Endothelial cell of umbilical vein (primary cell): ENCODE results near the gene SIGLEC7. TPM values are rescaled to one million over a fixed set of nuclear protein-coding genes. Genes with fewer than 3 reads are reported as not detected.

Experiments used
- BruUV-seq: library from RNA; stranded (reverse); fragments of 400-500 nt; replicated peaks from 2 replicates; lab custom pipeline; 2021; lab: Mats Ljungman, UMichigan
- CTCF ChIA-PET: fragments of 300-600, 350-600 bp; sonication (Branson Sonifier 250); formaldehyde crosslinking; loops from one replicate; lab custom pipeline; 2021; ENCODE audit warnings: antibody characterized with exemption, inconsistent platforms; lab: Charles Lee
- POLR2A ChIA-PET: fragments of 300-600, 350-600 bp; sonication (Branson Sonifier 250); formaldehyde crosslinking; loops from one replicate; lab custom pipeline; 2021; ENCODE audit warnings: antibody characterized with exemption, inconsistent platforms; lab: Charles Lee
- DNase-seq: peaks from one replicate; pipeline ENCODE4 v3.0.0-alpha.2; 2011; ENCODE audit warnings: low read depth, low spot score
- FAIRE-seq: peaks from 2 replicates; lab custom pipeline; 2011; peaks lifted over from hg19 to GRCh38; lab: Jason Lieb, UNC
- H2AFZ ChIP-seq: 2 replicates; pipeline ENCODE4 v1.6.0; 2012; ENCODE audit warnings: low read depth, low read length, control low read depth, inconsistent platforms
- H3K27ac ChIP-seq: 2 replicates; pipeline ENCODE4 v1.5.1; 2011; ENCODE audit warnings: low read depth, mild to moderate bottlenecking, control low read depth, low read length, moderate library complexity; ENCODE audit not compliant: insufficient read depth
- H3K27me3 ChIP-seq, 2 experiments: 2 replicates each; pipeline versions ENCODE4 v1.6.0 to v1.6.1; 2011; ENCODE audit warnings: low read length in 2 of 2, mixed read lengths in 1 of 2; ENCODE audit not compliant: control insufficient read depth in 2 of 2, insufficient read depth in 2 of 2
- H3K36me3 ChIP-seq, 2 experiments: 2 replicates in 1 of 2; 3 replicates in 1 of 2; pipeline ENCODE4 v1.5.1; 2011; ENCODE audit warnings: low read length in 2 of 2, mild to moderate bottlenecking in 1 of 2, moderate library complexity in 1 of 2; ENCODE audit not compliant: control insufficient read depth in 2 of 2, insufficient read depth in 2 of 2; ENCODE audit errors: extremely low read depth in 1 of 2
- H3K4me1 ChIP-seq: 3 replicates; pipeline ENCODE4 v1.5.1; 2011; ENCODE audit warnings: mild to moderate bottlenecking, low read length; ENCODE audit not compliant: control insufficient read depth, insufficient read depth; ENCODE audit errors: extremely low read depth
- H3K4me2 ChIP-seq: 2 replicates; pipeline ENCODE4 v1.6.1; 2011; ENCODE audit warnings: low read length, control low read depth, mixed read lengths; ENCODE audit not compliant: insufficient read depth
- H3K4me3 ChIP-seq, 3 experiments: fragments of 200-600 bp in 1 of 3; sonication (generic), shearing (Covaris generic) in 1 of 3; replicated peaks in 1 of 3; 2 replicates each; pipeline ENCODE4 v1.5.1; 2011 to 2016; ENCODE audit warnings: control low read depth in 3 of 3, low read length in 3 of 3, mild to moderate bottlenecking in 2 of 3, inconsistent platforms in 1 of 3, low read depth in 1 of 3, moderate library complexity in 1 of 3; ENCODE audit not compliant: insufficient read depth in 1 of 3
- H3K79me2 ChIP-seq: 2 replicates; pipeline ENCODE4 v1.6.0; 2012; ENCODE audit warnings: low read length, inconsistent platforms; ENCODE audit not compliant: control insufficient read depth, insufficient read depth
- H3K9ac ChIP-seq: replicated peaks from 2 replicates; pipeline ENCODE3; 2011; ENCODE audit warnings: low read length, control low read depth; ENCODE audit not compliant: insufficient read depth; ENCODE audit errors: extremely low read depth
- H3K9me1 ChIP-seq: replicated peaks from 3 replicates; pipeline ENCODE4 v1.6.0; 2011; ENCODE audit warnings: mild to moderate bottlenecking, low read length; ENCODE audit not compliant: control insufficient read depth, insufficient read depth; ENCODE audit errors: extremely low read depth
- H3K9me3 ChIP-seq: replicated peaks from 2 replicates; pipeline ENCODE4 v1.5.1; 2012; ENCODE audit warnings: low read length, inconsistent platforms; ENCODE audit not compliant: control insufficient read depth, insufficient read depth
- H4K20me1 ChIP-seq: replicated peaks from 2 replicates; pipeline ENCODE3; 2011; ENCODE audit warnings: mild to moderate bottlenecking, low read length; ENCODE audit not compliant: control insufficient read depth, insufficient read depth; ENCODE audit errors: extremely low read depth
- CTCF ChIP-seq, 2 donors: IDR thresholded peaks; 1 replicate in 1 of 2; 2 replicates in 1 of 2; pipeline ENCODE4 v1.5.1; 2011; ENCODE audit warnings: low read length in 2 of 2, mild to moderate bottlenecking in 2 of 2, moderate library complexity in 2 of 2, control low read depth in 1 of 2, inconsistent platforms in 1 of 2, low read depth in 1 of 2; ENCODE audit not compliant: insufficient read depth in 1 of 2; ENCODE audit errors: extremely low read depth in 1 of 2
- EZH2 ChIP-seq: IDR thresholded peaks from 2 replicates; pipeline ENCODE4 v1.6.1; 2012; ENCODE audit warnings: borderline replicate concordance, low read depth, mild to moderate bottlenecking, moderate library complexity, low read length, inconsistent platforms; ENCODE audit not compliant: severe bottlenecking
- FOS ChIP-seq: IDR thresholded peaks from 2 replicates; pipeline ENCODE4 v1.6.1; 2011; ENCODE audit warnings: mild to moderate bottlenecking, low read length, moderate library complexity, borderline replicate concordance; ENCODE audit not compliant: insufficient read depth
- GATA2 ChIP-seq: IDR thresholded peaks from 2 replicates; pipeline ENCODE4 v1.7.0; 2011; ENCODE audit warnings: low read depth, mild to moderate bottlenecking, moderate library complexity, mixed read lengths, low read length; ENCODE audit not compliant: insufficient read length, insufficient read depth
- JUN ChIP-seq: IDR thresholded peaks from 2 replicates; pipeline ENCODE4 v1.6.1; 2011; ENCODE audit warnings: borderline replicate concordance, low read depth; ENCODE audit not compliant: insufficient read length, insufficient read depth
- MAX ChIP-seq: IDR thresholded peaks from 2 replicates; pipeline ENCODE4 v1.6.1; 2011; ENCODE audit not compliant: insufficient read depth, insufficient read length
- MYC ChIP-seq: IDR thresholded peaks from one replicate; pipeline ENCODE4 v1.6.1; 2011; ENCODE audit warnings: mild to moderate bottlenecking, low read depth, low read length
- POLR2A ChIP-seq: IDR thresholded peaks from 2 replicates; pipeline ENCODE4 v1.6.1; 2012; ENCODE audit warnings: low read depth, mild to moderate bottlenecking, control low read depth, low read length
- POLR2AphosphoS5 ChIP-seq: IDR thresholded peaks from 2 replicates; pipeline ENCODE4 v1.6.1; 2012; ENCODE audit warnings: low read depth, mild to moderate bottlenecking, control low read depth, low read length, moderate library complexity; ENCODE audit not compliant: insufficient read depth
- dilution Hi-C: fragments of 300-500 bp; cut with MboI; formaldehyde crosslinking; loops from one replicate; pipeline ENCODE4 v1.15.0; 2019; ENCODE audit warnings: low sequenced_read_pairs; ENCODE audit not compliant: extremely low pct_ligation_motif_present
- intact Hi-C: fragments of 100-400 bp; cut with micrococcal nuclease; formaldehyde crosslinking; loops from one replicate; pipeline ENCODE4 v1.10.0; 2022
- polyA plus RNA-seq, 4 experiments: library from polyadenylated mRNA; depleted of rRNA in 3 of 4; stranded (reverse) in 3 of 4; unstranded in 1 of 4; fragments of >200 nt; gene quantifications; 2 replicates each; pipeline versions ENCODE4 v1.2.1 to v1.2.3, GENCODE V29; 2011 to 2012; ENCODE audit warnings: missing spikeins in 1 of 4
- total RNA-seq: library from RNA; stranded (reverse); gene quantifications from 2 replicates; pipeline ENCODE4 v1.2.3, GENCODE V29; 2021

Gene SIGLEC7
- total and polyA plus RNA-seq, 2 donors (not counting 3 experiments of a cell fraction or from before 2014, with no cell fraction given), result not detected

- FAIRE-seq (no peak), DNase-seq (no peak)
- no TSS peak for BruUV-seq
- H3K27ac ChIP-seq, result no peak overlapping the region
- H2AFZ ChIP-seq, result no peak overlapping the region
- H3K79me2 ChIP-seq, result no peaks in the 10 kb centered on the region
- no peak overlapping the region for H3K4me3 ChIP-seq
- no peaks in the 10 kb centered on the region for H3K27me3 ChIP-seq
- no peaks in the 10 kb centered on the region for H3K36me3 ChIP-seq
- no peaks in the 10 kb centered on the region for H3K9me1 ChIP-seq
- ChIA-PET CTCF (interaction anchor here (1.9 kb wide), 1 partner anchor 107 kb away, joined by 5 read pairs; no protein-coding TSS in a partner anchor), POLR2A (no interaction called here)
- H4K20me1 ChIP-seq, result no peaks in the 10 kb centered on the region
- H3K9me3 ChIP-seq, result no peaks in the 10 kb centered on the region
- intact Hi-C loops, result no loop called here
- no peak overlapping the region for H3K9ac ChIP-seq
- dilution Hi-C loops, result no loop called here
- no peak overlapping the region for H3K4me2 ChIP-seq
- peaks cover 8% of the 10 kb centered on the region for H3K4me1 ChIP-seq
- TF ChIP-seq MYC, result no peak
- no peak for TF ChIP-seq POLR2A
- TF ChIP-seq EZH2, result no peak
- TF ChIP-seq GATA2, result no peak
- no peak for TF ChIP-seq JUN
- TF ChIP-seq CTCF (IDR thresholded peaks at IDR 0.05; ENCODE audit: extremely low read depth in 1 of 2, insufficient read depth in 1 of 2, low read depth in 1 of 2, low read length in 2 of 2), result no peak
- TF ChIP-seq MAX, result no peak
- no peak for TF ChIP-seq POLR2AphosphoS5
- TF ChIP-seq FOS, result no peak
Measured at GRCh38 chr19:51128227-51128626, 13.9 kb upstream of the SIGLEC7 start.
